K562 (cell line): ENCODE measurements around the gene MAST4. TPM values are rescaled to one million over a fixed set of nuclear protein-coding genes. Genes with fewer than 3 reads are reported as not detected.

Experiments
- FOXA1 ChIP-seq: fragments of 450-650 bp; IDR thresholded peaks from 2 replicates; pipeline ENCODE4 v1.6.1; 2016; ENCODE audit warnings: mild to moderate bottlenecking, borderline replicate concordance
- GTF2E2 ChIP-seq: fragments of 200-800 bp; sonication (Bioruptor generic); IDR thresholded peaks from 2 replicates; pipeline ENCODE4 v1.6.1; 2016; ENCODE audit warnings: missing genetic modification characterization, missing compliant biosample characterization
- SIN3B ChIP-seq: fragments of 450-650 bp; IDR thresholded peaks from 2 replicates; pipeline ENCODE4 v1.6.1; 2017; ENCODE audit warnings: low read depth, mild to moderate bottlenecking, moderate library complexity
- TCF7 ChIP-seq: sonication (generic); IDR thresholded peaks from 2 replicates; pipeline ENCODE4 v1.6.1; 2016; ENCODE audit warnings: antibody characterized with exemption, borderline replicate concordance
- polyA plus RNA-seq, 8 experiments: library from polyadenylated mRNA; depleted of rRNA in 4 of 8; stranded (reverse) in 5 of 8; unstranded in 3 of 8; fragments of >200 nt; fragmentation: Nextera tagmentation in 2 of 8; fragmentation: Illumina TruSeq in 1 of 8; extraction: Ambion mirVana in 2 of 8; extraction: Trizol in 1 of 8; gene quantifications; 2 replicates each; pipeline versions ENCODE4 v1.2.1 to v1.2.3, GENCODE V29; 2011 to 2014; ENCODE audit warnings: inconsistent platforms in 1 of 8, missing spikeins in 1 of 8
- total RNA-seq, 7 experiments: library from RNA; depleted of rRNA in 6 of 7; stranded (reverse); fragments of >200 nt in 6 of 7; fragmentation: Illumina TruSeq in 2 of 7; extraction: Trizol in 2 of 7; gene quantifications; 2 replicates each; pipeline versions ENCODE4 v1.2.1 to v1.2.3, GENCODE V29; 2011 to 2021; ENCODE audit warnings: low replicate concordance in 1 of 7
- TF ChIP-seq, protein P1 (sequence below): sonication (generic); formaldehyde crosslinking; IDR thresholded peaks from 2 replicates; pipeline ENCODE4 v1.4.0; 2020; ENCODE audit warnings: mild to moderate bottlenecking, missing genetic modification reagents
- TF ChIP-seq, protein P2 (sequence below): fragments of 200-800 bp; sonication (Bioruptor generic); IDR thresholded peaks from 2 replicates; pipeline ENCODE4 v1.6.1; 2016; ENCODE audit warnings: missing genetic modification characterization, missing compliant biosample characterization
- TF ChIP-seq, protein P3 (sequence below): sonication (generic); formaldehyde crosslinking; IDR thresholded peaks from 2 replicates; pipeline ENCODE4 v1.8.1; 2023; ENCODE audit warnings: missing genetic modification reagents, mild to moderate bottlenecking, borderline replicate concordance

Gene MAST4
- total and polyA plus RNA-seq, 9 of the 15 experiments (the other 6 are each of a cell fraction or from before 2014, with no cell fraction given), result 0.88 to 10.1 (median 5.2) TPM

DNA sequence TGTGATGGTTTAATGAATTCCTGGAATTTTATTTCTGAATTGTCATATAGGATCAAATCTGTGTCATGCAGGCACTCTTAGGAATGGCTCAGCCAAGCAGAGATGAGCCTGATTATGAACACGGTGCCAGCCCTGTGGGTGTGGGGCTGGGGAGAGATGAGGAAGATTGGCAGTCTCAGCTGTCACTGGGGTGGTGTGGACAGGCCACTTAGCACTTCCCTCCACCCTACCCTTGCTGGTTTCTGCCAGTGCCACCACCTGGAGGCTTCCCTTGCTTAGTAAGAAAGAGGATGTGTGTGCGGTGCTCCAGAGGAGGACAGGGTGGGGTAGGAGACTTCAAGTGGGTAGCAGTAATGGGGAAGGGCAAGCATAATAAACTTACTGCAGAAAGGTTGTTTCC, 373.8 kb downstream of the MAST4 start (continued):
- TF ChIP-seq, protein P1, sequence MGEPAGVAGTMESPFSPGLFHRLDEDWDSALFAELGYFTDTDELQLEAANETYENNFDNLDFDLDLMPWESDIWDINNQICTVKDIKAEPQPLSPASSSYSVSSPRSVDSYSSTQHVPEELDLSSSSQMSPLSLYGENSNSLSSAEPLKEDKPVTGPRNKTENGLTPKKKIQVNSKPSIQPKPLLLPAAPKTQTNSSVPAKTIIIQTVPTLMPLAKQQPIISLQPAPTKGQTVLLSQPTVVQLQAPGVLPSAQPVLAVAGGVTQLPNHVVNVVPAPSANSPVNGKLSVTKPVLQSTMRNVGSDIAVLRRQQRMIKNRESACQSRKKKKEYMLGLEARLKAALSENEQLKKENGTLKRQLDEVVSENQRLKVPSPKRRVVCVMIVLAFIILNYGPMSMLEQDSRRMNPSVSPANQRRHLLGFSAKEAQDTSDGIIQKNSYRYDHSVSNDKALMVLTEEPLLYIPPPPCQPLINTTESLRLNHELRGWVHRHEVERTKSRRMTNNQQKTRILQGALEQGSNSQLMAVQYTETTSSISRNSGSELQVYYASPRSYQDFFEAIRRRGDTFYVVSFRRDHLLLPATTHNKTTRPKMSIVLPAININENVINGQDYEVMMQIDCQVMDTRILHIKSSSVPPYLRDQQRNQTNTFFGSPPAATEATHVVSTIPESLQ, result no peak
- TF ChIP-seq, protein P2, sequence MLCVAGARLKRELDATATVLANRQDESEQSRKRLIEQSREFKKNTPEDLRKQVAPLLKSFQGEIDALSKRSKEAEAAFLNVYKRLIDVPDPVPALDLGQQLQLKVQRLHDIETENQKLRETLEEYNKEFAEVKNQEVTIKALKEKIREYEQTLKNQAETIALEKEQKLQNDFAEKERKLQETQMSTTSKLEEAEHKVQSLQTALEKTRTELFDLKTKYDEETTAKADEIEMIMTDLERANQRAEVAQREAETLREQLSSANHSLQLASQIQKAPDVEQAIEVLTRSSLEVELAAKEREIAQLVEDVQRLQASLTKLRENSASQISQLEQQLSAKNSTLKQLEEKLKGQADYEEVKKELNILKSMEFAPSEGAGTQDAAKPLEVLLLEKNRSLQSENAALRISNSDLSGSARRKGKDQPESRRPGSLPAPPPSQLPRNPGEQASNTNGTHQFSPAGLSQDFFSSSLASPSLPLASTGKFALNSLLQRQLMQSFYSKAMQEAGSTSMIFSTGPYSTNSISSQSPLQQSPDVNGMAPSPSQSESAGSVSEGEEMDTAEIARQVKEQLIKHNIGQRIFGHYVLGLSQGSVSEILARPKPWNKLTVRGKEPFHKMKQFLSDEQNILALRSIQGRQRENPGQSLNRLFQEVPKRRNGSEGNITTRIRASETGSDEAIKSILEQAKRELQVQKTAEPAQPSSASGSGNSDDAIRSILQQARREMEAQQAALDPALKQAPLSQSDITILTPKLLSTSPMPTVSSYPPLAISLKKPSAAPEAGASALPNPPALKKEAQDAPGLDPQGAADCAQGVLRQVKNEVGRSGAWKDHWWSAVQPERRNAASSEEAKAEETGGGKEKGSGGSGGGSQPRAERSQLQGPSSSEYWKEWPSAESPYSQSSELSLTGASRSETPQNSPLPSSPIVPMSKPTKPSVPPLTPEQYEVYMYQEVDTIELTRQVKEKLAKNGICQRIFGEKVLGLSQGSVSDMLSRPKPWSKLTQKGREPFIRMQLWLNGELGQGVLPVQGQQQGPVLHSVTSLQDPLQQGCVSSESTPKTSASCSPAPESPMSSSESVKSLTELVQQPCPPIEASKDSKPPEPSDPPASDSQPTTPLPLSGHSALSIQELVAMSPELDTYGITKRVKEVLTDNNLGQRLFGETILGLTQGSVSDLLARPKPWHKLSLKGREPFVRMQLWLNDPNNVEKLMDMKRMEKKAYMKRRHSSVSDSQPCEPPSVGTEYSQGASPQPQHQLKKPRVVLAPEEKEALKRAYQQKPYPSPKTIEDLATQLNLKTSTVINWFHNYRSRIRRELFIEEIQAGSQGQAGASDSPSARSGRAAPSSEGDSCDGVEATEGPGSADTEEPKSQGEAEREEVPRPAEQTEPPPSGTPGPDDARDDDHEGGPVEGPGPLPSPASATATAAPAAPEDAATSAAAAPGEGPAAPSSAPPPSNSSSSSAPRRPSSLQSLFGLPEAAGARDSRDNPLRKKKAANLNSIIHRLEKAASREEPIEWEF (CRISPR knock-in tag), result no peak
- no peak for TF ChIP-seq TCF7
- no peak for TF ChIP-seq SIN3B
- TF ChIP-seq GTF2E2 (tag), result no peak
- TF ChIP-seq, protein P3, sequence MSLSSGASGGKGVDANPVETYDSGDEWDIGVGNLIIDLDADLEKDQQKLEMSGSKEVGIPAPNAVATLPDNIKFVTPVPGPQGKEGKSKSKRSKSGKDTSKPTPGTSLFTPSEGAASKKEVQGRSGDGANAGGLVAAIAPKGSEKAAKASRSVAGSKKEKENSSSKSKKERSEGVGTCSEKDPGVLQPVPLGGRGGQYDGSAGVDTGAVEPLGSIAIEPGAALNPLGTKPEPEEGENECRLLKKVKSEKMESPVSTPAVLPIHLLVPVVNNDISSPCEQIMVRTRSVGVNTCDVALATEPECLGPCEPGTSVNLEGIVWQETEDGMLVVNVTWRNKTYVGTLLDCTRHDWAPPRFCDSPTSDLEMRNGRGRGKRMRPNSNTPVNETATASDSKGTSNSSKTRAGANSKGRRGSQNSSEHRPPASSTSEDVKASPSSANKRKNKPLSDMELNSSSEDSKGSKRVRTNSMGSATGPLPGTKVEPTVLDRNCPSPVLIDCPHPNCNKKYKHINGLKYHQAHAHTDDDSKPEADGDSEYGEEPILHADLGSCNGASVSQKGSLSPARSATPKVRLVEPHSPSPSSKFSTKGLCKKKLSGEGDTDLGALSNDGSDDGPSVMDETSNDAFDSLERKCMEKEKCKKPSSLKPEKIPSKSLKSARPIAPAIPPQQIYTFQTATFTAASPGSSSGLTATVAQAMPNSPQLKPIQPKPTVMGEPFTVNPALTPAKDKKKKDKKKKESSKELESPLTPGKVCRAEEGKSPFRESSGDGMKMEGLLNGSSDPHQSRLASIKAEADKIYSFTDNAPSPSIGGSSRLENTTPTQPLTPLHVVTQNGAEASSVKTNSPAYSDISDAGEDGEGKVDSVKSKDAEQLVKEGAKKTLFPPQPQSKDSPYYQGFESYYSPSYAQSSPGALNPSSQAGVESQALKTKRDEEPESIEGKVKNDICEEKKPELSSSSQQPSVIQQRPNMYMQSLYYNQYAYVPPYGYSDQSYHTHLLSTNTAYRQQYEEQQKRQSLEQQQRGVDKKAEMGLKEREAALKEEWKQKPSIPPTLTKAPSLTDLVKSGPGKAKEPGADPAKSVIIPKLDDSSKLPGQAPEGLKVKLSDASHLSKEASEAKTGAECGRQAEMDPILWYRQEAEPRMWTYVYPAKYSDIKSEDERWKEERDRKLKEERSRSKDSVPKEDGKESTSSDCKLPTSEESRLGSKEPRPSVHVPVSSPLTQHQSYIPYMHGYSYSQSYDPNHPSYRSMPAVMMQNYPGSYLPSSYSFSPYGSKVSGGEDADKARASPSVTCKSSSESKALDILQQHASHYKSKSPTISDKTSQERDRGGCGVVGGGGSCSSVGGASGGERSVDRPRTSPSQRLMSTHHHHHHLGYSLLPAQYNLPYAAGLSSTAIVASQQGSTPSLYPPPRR, result no peak
- TF ChIP-seq FOXA1, result no peak
